GM21360 (cell line): ENCODE data around the gene KLF3.
"Not testable (repeated sequence)": the region's sequence is repeated elsewhere in the genome, so short reads cannot be mapped to it uniquely, and the experiment has no call there.

Experiments used
- ATAC-seq: cut with Tn5 transposase; IDR thresholded peaks from one replicate; pipeline ENCODE4 v1.9.1; 2021; ENCODE audit warnings: mild to moderate bottlenecking, moderate library complexity; ENCODE audit not compliant: unreplicated experiment

KLF3 gene

GRCh38 chr4:38663801-38664705, at the start of gene KLF3:
TSS of gene KLF3 (plus strand) at chr4:38664199. CDS start at chr4:38680626, 16,427 bp downstream.
- peak; percentile 63 for ATAC-seq

GRCh38 chr4:38614231-38614630, 49.8 kb upstream of the KLF3 start:
- ATAC-seq: no peak

- no peak for ATAC-seq
Measured at GRCh38 chr4:38615847-38616246, 48.2 kb upstream of the KLF3 start.

GRCh38 chr4:38618505-38618904, 45.5 kb upstream of the KLF3 start:
- ATAC-seq: no peak

- ATAC-seq: no peak
Measured at GRCh38 chr4:38619316-38619715, 44.7 kb upstream of the KLF3 start.

GRCh38 chr4:38620065-38620464, 43.9 kb upstream of the KLF3 start:
- no peak for ATAC-seq

- no peak for ATAC-seq
Measured at GRCh38 chr4:38620527-38621027, 43.4 kb upstream of the KLF3 start.

- no peak for ATAC-seq
Measured at GRCh38 chr4:38621028-38621684, 42.8 kb upstream of the KLF3 start.

GRCh38 chr4:38621831-38622230, 42.2 kb upstream of the KLF3 start:
- ATAC-seq: no peak

GRCh38 chr4:38622340-38622739, 41.7 kb upstream of the KLF3 start:
- ATAC-seq: not testable (repeated sequence)

GRCh38 chr4:38623260-38623659, 40.7 kb upstream of the KLF3 start:
- no peak for ATAC-seq

GRCh38 chr4:38624311-38624710, 39.7 kb upstream of the KLF3 start:
- no peak for ATAC-seq

GRCh38 chr4:38625508-38625907, 38.5 kb upstream of the KLF3 start:
- no peak for ATAC-seq

- ATAC-seq: not testable (repeated sequence)
Measured at GRCh38 chr4:38626901-38627444, 37.0 kb upstream of the KLF3 start.

GRCh38 chr4:38630519-38630918, 33.5 kb upstream of the KLF3 start:
- no peak for ATAC-seq

GRCh38 chr4:38634047-38634759, 29.8 kb upstream of the KLF3 start:
- ATAC-seq: no peak

GRCh38 chr4:38639242-38639641, 24.8 kb upstream of the KLF3 start:
- no peak for ATAC-seq

GRCh38 chr4:38641811-38642210, 22.2 kb upstream of the KLF3 start:
- ATAC-seq: no peak

GRCh38 chr4:38644201-38644600, 19.8 kb upstream of the KLF3 start:
- ATAC-seq: no peak

GRCh38 chr4:38647101-38647819, 16.7 kb upstream of the KLF3 start:
- ATAC-seq: no peak
